ENCODE data around the gene GDF11.
A peak's percentile ranks its signal among the peaks of the same experiment; 100 is the strongest.

GDF11 gene

GRCh38 chr12:55719371-55719770 lies 23.6 kb upstream of the GDF11 start:
- no peak for TF ChIP-seq CTCF (IDR thresholded peaks at IDR 0.05; ENCODE audit: insufficient read depth, low read length, poor library complexity, severe bottlenecking)
- DNase-seq (ENCODE audit: extremely low read depth, insufficient read length): no peak

GRCh38 chr12:55720071-55720564 lies 22.8 kb upstream of the GDF11 start, which contains the start of gene RDH5:
RDH5 (plus strand) TSS chr12:55720393; CDS start chr12:55721185, 792 bp downstream.
- H3K36me3 ChIP-seq (ENCODE audit: control insufficient read depth, insufficient read depth, low read length): peaks cover 7% of the 10 kb centered on the region
- no peak for TF ChIP-seq CTCF (IDR thresholded peaks at IDR 0.05; ENCODE audit: insufficient read depth, low read length, poor library complexity, severe bottlenecking)
- DNase-seq (ENCODE audit: extremely low read depth, insufficient read length): no peak
- no peak within 1 kb of the TSS for H3K4me3 ChIP-seq (replicated peaks; ENCODE audit: low read depth, low read length)
- H3K27me3 ChIP-seq (replicated peaks; ENCODE audit: control insufficient read depth, insufficient read depth, low read length): no peaks in the 10 kb centered on the region

More at GRCh38 chr12:55719371-55719770, 23.6 kb upstream of the GDF11 start:
- Histone ChIP-seq H3K27me3 (replicated peaks; ENCODE audit: control insufficient read depth, insufficient read depth, low read length) (no peaks in the 10 kb centered on the region), H3K36me3 (ENCODE audit: control insufficient read depth, insufficient read depth, low read length) (peaks cover 5% of the 10 kb centered on the region), H3K4me3 (replicated peaks; ENCODE audit: low read depth, low read length) (no peak overlapping the region)

GRCh38 chr12:55720894-55721444 lies 22.0 kb upstream of the GDF11 start:
- peaks cover 8% of the 10 kb centered on the region for H3K36me3 ChIP-seq (ENCODE audit: control insufficient read depth, insufficient read depth, low read length)
- no peaks in the 10 kb centered on the region for H3K27me3 ChIP-seq (replicated peaks; ENCODE audit: control insufficient read depth, insufficient read depth, low read length)
- TF ChIP-seq CTCF (IDR thresholded peaks at IDR 0.05; ENCODE audit: insufficient read depth, low read length, poor library complexity, severe bottlenecking): peak; percentile 38
- H3K4me3 ChIP-seq (replicated peaks; ENCODE audit: low read depth, low read length): no peak overlapping the region
- DNase-seq (ENCODE audit: extremely low read depth, insufficient read length): no peak

- DNase-seq (ENCODE audit: extremely low read depth, insufficient read length): no peak
Measured at GRCh38 chr12:55721601-55722213, 21.2 kb upstream of the GDF11 start.

GRCh38 chr12:55722948-55723347 lies 20.0 kb upstream of the GDF11 start:
- Histone ChIP-seq H3K4me3 (replicated peaks; ENCODE audit: low read depth, low read length) (no peak overlapping the region), H3K27me3 (replicated peaks; ENCODE audit: control insufficient read depth, insufficient read depth, low read length) (no peaks in the 10 kb centered on the region), H3K36me3 (ENCODE audit: control insufficient read depth, insufficient read depth, low read length) (peaks cover 9% of the 10 kb centered on the region)
- DNase-seq (ENCODE audit: extremely low read depth, insufficient read length): no peak
- no peak for TF ChIP-seq CTCF (IDR thresholded peaks at IDR 0.05; ENCODE audit: insufficient read depth, low read length, poor library complexity, severe bottlenecking)

More at GRCh38 chr12:55721601-55722213, 21.2 kb upstream of the GDF11 start:
- Histone ChIP-seq H3K27me3 (replicated peaks; ENCODE audit: control insufficient read depth, insufficient read depth, low read length) (no peaks in the 10 kb centered on the region), H3K36me3 (ENCODE audit: control insufficient read depth, insufficient read depth, low read length) (peaks cover 9% of the 10 kb centered on the region), H3K4me3 (replicated peaks; ENCODE audit: low read depth, low read length) (no peak overlapping the region)
- no peak for TF ChIP-seq CTCF (IDR thresholded peaks at IDR 0.05; ENCODE audit: insufficient read depth, low read length, poor library complexity, severe bottlenecking)

All from GM06990 (cell line).